Astrocyte of the spinal cord (primary cell): ENCODE measurements around the gene PBLD.
"Not testable (repeated sequence)": the region's sequence is repeated elsewhere in the genome, so short reads cannot be mapped to it uniquely, and the experiment has no call there.

Experiments used
- DNase-seq: peaks from one replicate; pipeline ENCODE4 v3.0.0; 2011; ENCODE audit warnings: low read depth, low spot score
- H3K4me3 ChIP-seq: 2 replicates; pipeline ENCODE4 v1.5.1; 2011; ENCODE audit warnings: low read depth, mild to moderate bottlenecking, low read length, moderate library complexity
- CTCF ChIP-seq: IDR thresholded peaks from 2 replicates; pipeline ENCODE4 v1.5.1; 2012; ENCODE audit warnings: low read depth, mild to moderate bottlenecking, low read length, inconsistent platforms
- in situ Hi-C: cut with HindIII; loops from 2 replicates; pipeline ENCODE4 v1.10.0; 2017; ENCODE audit warnings: low sequenced_read_pairs

PBLD gene

GRCh38 chr10:68249297-68249696, 83.4 kb downstream of the PBLD start:
- no peak overlapping the region for H3K4me3 ChIP-seq
- in situ Hi-C loops: no loop called here
- no peak for TF ChIP-seq CTCF
- DNase-seq: no peak

- DNase-seq: no peak
- no peak for TF ChIP-seq CTCF
- no peak overlapping the region for H3K4me3 ChIP-seq
- in situ Hi-C loops: no loop called here
These were observed 84.8 kb downstream of the PBLD start for GRCh38 chr10:68247931-68248330.

GRCh38 chr10:68246397-68246796, 86.3 kb downstream of the PBLD start:
- DNase-seq, H3K4me3 ChIP-seq, in situ Hi-C loops: not testable (repeated sequence)

- no peak for DNase-seq
- in situ Hi-C loops: no loop called here
- H3K4me3 ChIP-seq: no peak overlapping the region
- TF ChIP-seq CTCF: no peak
These were observed 90.7 kb downstream of the PBLD start for GRCh38 chr10:68242051-68242450.

GRCh38 chr10:68239596-68240150, 93.1 kb downstream of the PBLD start:
- DNase-seq: peak; percentile 43
- in situ Hi-C loops: no loop called here
- H3K4me3 ChIP-seq: no peak overlapping the region

GRCh38 chr10:68239069-68239468, 93.7 kb downstream of the PBLD start:
- DNase-seq: no peak
- in situ Hi-C loops: no loop called here
- TF ChIP-seq CTCF: no peak
- no peak overlapping the region for H3K4me3 ChIP-seq

More at GRCh38 chr10:68239596-68240150, 93.1 kb downstream of the PBLD start:
- TF ChIP-seq CTCF: no peak

- DNase-seq: no peak
- no peak for TF ChIP-seq CTCF
- no peak overlapping the region for H3K4me3 ChIP-seq
- in situ Hi-C loops: no loop called here
These were observed 94.4 kb downstream of the PBLD start for GRCh38 chr10:68238371-68238770.
